Ectodermal cell (in vitro differentiated cells): ENCODE results near the gene ACOT8.

ENCODE experiments used
- H3K27ac ChIP-seq: 2 replicates; pipeline ENCODE4 v1.7.0; 2013; ENCODE audit warnings: mild to moderate bottlenecking, low read depth, low read length; ENCODE audit not compliant: insufficient read depth, poor library complexity, severe bottlenecking
- H3K27me3 ChIP-seq: 2 replicates; pipeline ENCODE4 v1.7.0; 2013; ENCODE audit warnings: mild to moderate bottlenecking, low read length; ENCODE audit not compliant: insufficient read depth, control insufficient read depth, poor library complexity, severe bottlenecking
- H3K36me3 ChIP-seq: one replicate; pipeline ENCODE4 v1.7.0; 2013; ENCODE audit warnings: low read length; ENCODE audit not compliant: control insufficient read depth, insufficient read depth
- H3K4me1 ChIP-seq: one replicate; pipeline ENCODE4 v1.7.0; 2013; ENCODE audit warnings: low read length; ENCODE audit not compliant: control insufficient read depth, insufficient read depth
- H3K4me3 ChIP-seq: 2 replicates; pipeline ENCODE4 v1.7.0; 2013; ENCODE audit warnings: low read depth, low read length, control low read depth; ENCODE audit not compliant: insufficient read depth
- H3K9me3 ChIP-seq: 2 replicates; pipeline ENCODE4 v1.7.0; 2013; ENCODE audit warnings: mild to moderate bottlenecking, low read length, moderate library complexity; ENCODE audit not compliant: control insufficient read depth
- WGBS, 2 experiments: methylation state at CpG; one replicate each; pipeline ENCODE4 v1.1.7; 2013; ENCODE audit warnings: missing lambda C conversion rate in 2 of 2; 5-methylcytosine and 5-hydroxymethylcytosine counted together

ACOT8 gene

GRCh38 chr20:45796337-45797065, 60.7 kb downstream of the ACOT8 start:
- Histone ChIP-seq H3K4me1 (peaks cover 5% of the 10 kb centered on the region), H3K27me3 (no peaks in the 10 kb centered on the region), H3K27ac (no peak overlapping the region), H3K36me3 (peaks cover 18% of the 10 kb centered on the region), H3K9me3 (no peaks in the 10 kb centered on the region), H3K4me3 (no peak overlapping the region)
- WGBS, 2 experiments, result 92 to 93% methylated on average over 11 of the region's 11 CpGs

- Histone ChIP-seq H3K9me3 (no peaks in the 10 kb centered on the region), H3K36me3 (peaks cover 13% of the 10 kb centered on the region), H3K27ac (no peak overlapping the region), H3K4me1 (peaks cover 5% of the 10 kb centered on the region), H3K4me3 (peak overlapping the region; percentile 85), H3K27me3 (no peaks in the 10 kb centered on the region)
- 46 to 49% methylated on average over 19 of the region's 19 CpGs for WGBS, 2 experiments
These were observed 64.7 kb downstream of the ACOT8 start for GRCh38 chr20:45792317-45793118.
